Fibroblast of skin of abdomen (primary cell): ENCODE measurements around the gene COX6B2.

Source experiments
- DNase-seq: peaks from one replicate; pipeline ENCODE4 v3.0.0-alpha.2; 2013

COX6B2 gene

GRCh38 chr19:55311797-55312196 is 42.7 kb downstream of the COX6B2 start:
- no peak for DNase-seq

GRCh38 chr19:55311397-55311796 is 43.1 kb downstream of the COX6B2 start:
- no peak for DNase-seq

GRCh38 chr19:55310498-55310897 is 44.0 kb downstream of the COX6B2 start:
- DNase-seq = no peak

GRCh38 chr19:55309448-55309847 is 45.1 kb downstream of the COX6B2 start:
- DNase-seq = no peak

GRCh38 chr19:55308281-55308680 is 46.2 kb downstream of the COX6B2 start:
- DNase-seq = no peak

GRCh38 chr19:55306712-55307111 is 47.8 kb downstream of the COX6B2 start:
- DNase-seq = no peak

GRCh38 chr19:55305983-55306562 is 48.4 kb downstream of the COX6B2 start:
- DNase-seq = no peak

GRCh38 chr19:55305491-55305890 is 49.0 kb downstream of the COX6B2 start:
- no peak for DNase-seq

GRCh38 chr19:55304980-55305379 is 49.5 kb downstream of the COX6B2 start:
- DNase-seq = no peak

- DNase-seq = peak; percentile 30
Observed at GRCh38 chr19:55304279-55304978, 50.1 kb downstream of the COX6B2 start.

- no peak for DNase-seq
Observed at GRCh38 chr19:55303477-55303876, 51.0 kb downstream of the COX6B2 start.

- DNase-seq = no peak
Observed at GRCh38 chr19:55302318-55302703, 52.2 kb downstream of the COX6B2 start.

GRCh38 chr19:55301459-55302317 is 52.8 kb downstream of the COX6B2 start:
- peak; percentile 71 for DNase-seq

GRCh38 chr19:55300886-55301458 is 53.5 kb downstream of the COX6B2 start:
- DNase-seq = no peak

GRCh38 chr19:55299991-55300390 is 54.5 kb downstream of the COX6B2 start:
- no peak for DNase-seq
